GM12801 (cell line): ENCODE measurements around the gene PLCZ1.

Experiments used
- TF ChIP-seq, protein P1 (sequence below): IDR thresholded peaks from one replicate; pipeline ENCODE4 v1.5.1; 2011; ENCODE audit warnings: control low read depth; ENCODE audit not compliant: insufficient read length; ENCODE audit errors: extremely low read depth

The PLCZ1 gene

DNA sequence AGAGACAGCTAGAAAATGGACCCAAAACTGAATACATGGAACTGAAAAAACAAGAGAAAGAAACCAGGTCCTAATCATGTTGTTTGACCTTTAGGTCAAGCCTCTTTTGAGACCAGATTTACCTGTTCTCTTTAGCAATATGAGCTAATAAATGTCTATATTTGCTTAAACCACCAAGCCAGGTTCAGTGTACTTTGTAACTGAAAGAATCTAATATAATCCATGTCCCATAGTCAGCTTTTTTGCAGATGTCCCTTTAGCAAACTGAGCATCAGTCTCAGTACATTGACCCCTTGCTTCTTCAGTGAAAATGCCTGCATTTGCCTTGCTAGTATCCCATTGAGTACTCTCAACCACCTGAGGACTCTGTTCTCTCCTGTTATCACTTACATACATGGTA, 61.7 kb downstream of the PLCZ1 start:
- TF ChIP-seq, protein P1, sequence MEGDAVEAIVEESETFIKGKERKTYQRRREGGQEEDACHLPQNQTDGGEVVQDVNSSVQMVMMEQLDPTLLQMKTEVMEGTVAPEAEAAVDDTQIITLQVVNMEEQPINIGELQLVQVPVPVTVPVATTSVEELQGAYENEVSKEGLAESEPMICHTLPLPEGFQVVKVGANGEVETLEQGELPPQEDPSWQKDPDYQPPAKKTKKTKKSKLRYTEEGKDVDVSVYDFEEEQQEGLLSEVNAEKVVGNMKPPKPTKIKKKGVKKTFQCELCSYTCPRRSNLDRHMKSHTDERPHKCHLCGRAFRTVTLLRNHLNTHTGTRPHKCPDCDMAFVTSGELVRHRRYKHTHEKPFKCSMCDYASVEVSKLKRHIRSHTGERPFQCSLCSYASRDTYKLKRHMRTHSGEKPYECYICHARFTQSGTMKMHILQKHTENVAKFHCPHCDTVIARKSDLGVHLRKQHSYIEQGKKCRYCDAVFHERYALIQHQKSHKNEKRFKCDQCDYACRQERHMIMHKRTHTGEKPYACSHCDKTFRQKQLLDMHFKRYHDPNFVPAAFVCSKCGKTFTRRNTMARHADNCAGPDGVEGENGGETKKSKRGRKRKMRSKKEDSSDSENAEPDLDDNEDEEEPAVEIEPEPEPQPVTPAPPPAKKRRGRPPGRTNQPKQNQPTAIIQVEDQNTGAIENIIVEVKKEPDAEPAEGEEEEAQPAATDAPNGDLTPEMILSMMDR = no peak

DNA sequence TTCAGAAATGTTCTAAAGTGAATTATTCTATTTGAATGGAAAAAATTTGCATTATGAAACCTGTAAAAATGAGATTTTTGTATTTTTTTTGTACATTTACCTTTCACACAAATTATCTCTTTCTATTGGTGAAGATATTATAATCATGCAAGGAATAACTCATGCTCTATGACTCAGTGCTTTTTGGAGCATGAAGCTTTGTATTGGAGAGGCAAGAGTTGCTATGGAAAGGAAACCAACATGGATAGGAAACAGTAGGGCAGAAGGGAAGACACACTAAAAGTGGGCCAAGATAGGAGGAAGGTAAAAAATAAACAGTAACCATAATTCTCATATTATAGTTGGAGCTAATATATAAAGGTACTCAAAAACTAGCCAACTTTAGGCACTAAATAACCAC, 79.0 kb downstream of the PLCZ1 start:
- TF ChIP-seq, protein P1 = no peak

DNA sequence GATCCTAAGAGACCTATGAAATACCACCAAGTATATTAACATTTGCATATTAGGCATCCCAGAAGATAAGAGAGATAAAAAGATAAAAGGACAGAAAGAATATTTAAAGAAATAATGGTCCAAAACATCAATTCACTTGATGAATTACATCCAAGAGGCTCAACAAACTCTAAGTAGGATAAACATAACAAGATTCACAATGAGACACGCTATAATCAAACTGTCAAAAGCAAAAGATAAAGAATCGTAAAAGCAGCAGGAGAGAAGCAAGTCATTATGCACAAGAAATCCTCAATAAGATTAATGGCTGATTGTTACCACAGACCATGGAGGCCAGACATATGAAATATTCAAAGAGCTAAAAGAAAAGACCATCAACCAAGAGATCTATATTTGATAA, 79.6 kb downstream of the PLCZ1 start:
- TF ChIP-seq, protein P1 = no peak

DNA sequence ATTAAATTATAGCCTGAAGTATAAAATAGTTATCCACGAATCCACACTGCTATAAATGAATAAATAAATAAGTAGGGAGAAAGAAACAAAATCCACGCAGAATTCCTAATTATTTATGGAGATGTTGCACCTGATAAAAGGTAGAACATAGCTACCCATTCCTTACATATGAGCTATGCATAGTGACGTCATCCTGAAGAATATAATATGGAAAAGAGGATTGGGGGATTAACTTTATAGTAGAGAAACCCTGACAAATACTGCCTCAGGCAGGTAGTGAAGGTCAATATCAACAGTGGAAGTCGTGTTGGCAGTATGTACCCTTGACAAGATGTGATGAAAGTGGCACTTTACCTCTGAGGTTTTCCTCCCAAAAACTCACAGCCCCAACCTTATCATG, 82.5 kb downstream of the PLCZ1 start:
- TF ChIP-seq, protein P1 = no peak

DNA sequence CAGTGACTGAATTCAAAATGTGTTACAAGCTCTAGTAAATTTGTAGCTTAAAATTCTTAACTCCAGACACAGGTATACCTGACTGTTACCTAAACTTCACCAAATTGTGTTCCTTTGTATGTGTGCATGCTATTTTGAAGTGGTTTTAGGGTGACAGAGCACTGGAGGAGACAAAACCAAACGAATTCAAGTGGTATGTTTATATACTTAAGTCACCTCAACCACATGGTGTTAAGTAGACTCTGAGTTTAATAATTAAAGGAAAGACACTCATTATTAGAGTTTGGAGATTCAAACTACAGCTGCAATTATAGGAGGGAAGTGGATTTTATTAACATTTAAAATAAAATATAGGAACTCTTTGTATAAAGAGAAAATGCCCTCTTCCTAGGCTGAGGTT, 84.3 kb downstream of the PLCZ1 start:
- TF ChIP-seq, protein P1 = no peak

DNA sequence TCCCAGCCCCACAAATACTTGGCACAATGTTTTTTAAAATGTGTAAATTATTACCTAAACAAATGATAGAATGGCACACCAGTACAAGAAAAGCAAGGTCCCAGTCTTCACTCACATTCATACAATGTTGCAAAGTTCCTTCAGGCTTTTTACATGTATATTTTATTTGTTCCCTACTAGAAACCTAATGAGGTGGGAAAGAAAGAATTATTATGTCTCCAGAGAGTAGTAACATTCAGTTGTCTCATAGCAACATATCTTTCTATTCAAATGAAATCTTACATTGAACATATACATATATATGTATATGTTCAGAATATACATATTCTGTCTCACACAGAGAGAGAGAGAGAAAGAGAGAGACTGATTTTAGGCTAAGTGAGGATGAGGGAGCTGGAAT, 85.2 kb downstream of the PLCZ1 start:
- TF ChIP-seq, protein P1 = no peak

DNA sequence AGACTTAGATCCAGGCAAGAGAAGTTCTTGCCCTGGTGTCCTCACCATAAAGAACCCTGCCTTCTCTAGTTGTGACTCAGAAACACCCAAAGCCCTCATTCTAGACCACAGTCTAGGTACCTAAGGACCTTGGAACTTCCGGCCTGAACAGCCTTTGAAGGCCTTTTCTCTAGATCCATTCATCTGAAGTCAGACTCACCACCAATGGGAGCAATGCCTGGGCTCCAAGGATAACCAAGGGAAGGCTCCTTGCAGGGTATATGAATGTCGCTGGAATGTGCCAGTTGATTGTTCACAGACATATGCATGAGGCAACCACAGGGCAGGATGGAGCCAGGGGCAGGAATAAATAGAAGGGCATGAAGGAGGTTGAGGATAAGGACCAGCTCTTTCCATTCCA, 86.3 kb downstream of the PLCZ1 start:
- TF ChIP-seq, protein P1 = no peak

DNA sequence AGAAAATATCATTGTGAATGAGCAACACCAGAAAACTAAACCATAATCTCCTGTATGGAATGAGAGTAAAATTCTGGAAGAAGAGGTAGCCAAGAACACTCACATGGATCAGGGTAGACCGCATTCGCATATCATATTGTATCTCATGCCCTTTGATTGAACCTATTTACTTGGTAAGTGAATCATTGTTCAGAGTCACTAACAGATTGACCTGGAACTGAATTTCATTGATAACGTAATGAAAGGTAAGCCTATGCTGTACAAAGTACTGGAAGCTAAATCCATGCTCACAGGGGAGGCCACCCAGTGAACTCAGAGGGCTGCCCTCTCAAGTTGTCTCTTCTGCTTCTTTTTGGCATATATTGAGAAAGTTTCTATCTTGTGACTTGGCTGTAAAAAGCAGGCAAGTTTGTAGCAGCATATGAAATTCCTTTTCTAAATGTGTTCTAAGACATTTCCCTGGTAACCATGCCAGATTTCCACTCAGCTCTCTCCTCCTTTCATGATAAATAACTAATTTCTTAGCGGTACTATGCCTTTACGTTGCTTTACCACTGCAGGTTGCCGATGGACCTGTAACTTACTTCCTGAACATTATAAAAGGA, 91.4 kb downstream of the PLCZ1 start:
- TF ChIP-seq, protein P1 = no peak
